Tibial nerve (tissue), 4 donors: ENCODE data around the gene PCK2.

ENCODE experiments used
- CTCF ChIP-seq, 5 experiments: fragments of 200-600 bp in 3 of 5; fragments of 450-650 bp in 2 of 5; sonication (generic) in 3 of 5; IDR thresholded peaks; one replicate each; pipeline ENCODE4 v1.5.1; 2016 to 2019; ENCODE audit warnings: antibody characterized with exemption in 5 of 5, mild to moderate bottlenecking in 3 of 5, moderate library complexity in 2 of 5
- EP300 ChIP-seq, 2 donors: sonication (generic); formaldehyde crosslinking; IDR thresholded peaks; one replicate each; pipeline ENCODE4 v1.6.1; 2017; ENCODE audit warnings: antibody characterized with exemption in 2 of 2, mild to moderate bottlenecking in 1 of 2
- POLR2A ChIP-seq, 2 donors: fragments of 450-650 bp; IDR thresholded peaks; one replicate each; pipeline ENCODE4 v1.6.1; 2017; ENCODE audit warnings: antibody characterized with exemption in 2 of 2, mild to moderate bottlenecking in 2 of 2, moderate library complexity in 2 of 2

DNA sequence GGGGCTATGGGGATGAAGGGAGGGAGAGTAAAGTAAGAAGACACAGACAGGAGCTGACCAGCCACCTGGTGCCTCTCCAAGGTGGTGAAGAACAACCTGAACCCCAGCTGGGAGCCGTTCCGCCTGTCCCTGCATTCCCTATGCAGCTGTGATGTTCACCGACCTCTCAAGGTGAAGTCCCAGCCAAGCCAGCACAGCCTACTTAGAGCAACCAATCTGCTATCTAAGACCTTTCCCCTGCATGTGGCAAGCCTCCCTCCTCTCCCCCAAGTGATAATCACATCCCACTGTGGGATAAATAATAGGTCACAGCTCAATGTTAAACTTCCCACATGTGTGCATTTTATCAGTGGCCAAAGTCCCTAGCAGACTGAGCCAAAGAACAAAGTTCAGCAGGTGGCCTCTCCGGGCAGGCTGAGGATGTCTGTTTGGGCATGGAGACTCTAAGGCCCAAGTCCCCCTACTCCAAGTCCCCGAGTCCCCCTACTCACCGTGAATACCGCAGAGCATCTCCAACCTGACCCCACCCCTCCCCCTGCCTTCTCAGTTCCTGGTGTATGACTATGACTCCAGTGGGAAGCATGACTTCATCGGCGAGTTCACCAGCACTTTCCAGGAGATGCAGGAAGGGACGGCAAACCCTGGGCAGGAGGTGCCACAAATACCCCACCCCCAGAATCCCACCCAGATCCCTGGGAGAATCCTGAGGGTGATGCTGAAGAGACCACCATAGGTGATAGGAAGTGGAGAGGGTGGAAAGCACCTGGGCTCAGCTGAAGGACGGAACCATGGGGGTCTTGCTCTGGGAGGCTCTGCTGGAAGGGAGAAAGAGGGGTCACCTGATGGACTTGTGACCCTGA, 19.3 kb upstream of the PCK2 start:
- TF ChIP-seq CTCF (IDR thresholded peaks at IDR 0.05) (no peak), POLR2A (IDR thresholded peaks at IDR 0.05) (no peak), EP300 (IDR thresholded peaks at IDR 0.05) (no peak)
